ENCODE data around the gene MS4A15. TPM values are rescaled to one million over a fixed set of nuclear protein-coding genes. Genes with fewer than 3 reads are reported as not detected.
"Not testable (repeated sequence)": the region's sequence is repeated elsewhere in the genome, so short reads cannot be mapped to it uniquely, and the experiment has no call there.

The MS4A15 gene
- total and polyA plus RNA-seq, 4 experiments from 2014 or later: not detected

- intact Hi-C loops (cut with micrococcal nuclease): no loop called here
Measured at GRCh38 chr11:60754887-60755286, 1.8 kb upstream of the MS4A15 start.

GRCh38 chr11:60757231-60757800, 649 bp downstream of the MS4A15 start:
- Mint-ChIP-seq H3K4me1 (peaks cover 0 to 2% (median 0%) of the 10 kb centered on the region in 4 donors), H3K9me3 (no peaks in the 10 kb centered on the region), H3K4me3 (no peak overlapping the region), H3K36me3 (no peaks in the 10 kb centered on the region), H3K27ac (no peak overlapping the region), H3K27me3 (peaks cover 28 to 41% of the 10 kb centered on the region in 2 donors)
- ChIA-PET POLR2A (ENCODE audit: partially characterized antibody) (no interaction called here), CTCF (ENCODE audit: partially characterized antibody) (interaction anchor here (0.8 kb wide), 1 partner anchor 8 kb away, joined by 4 read pairs; no protein-coding TSS in a partner anchor)
- H3K36me3 ChIP-seq (ENCODE audit: insufficient read depth, low read length): no peaks in the 10 kb centered on the region
- no peak overlapping the region for H3K27ac ChIP-seq (ENCODE audit: low read depth, low read length)
- no peaks in the 10 kb centered on the region for H3K27me3 ChIP-seq (ENCODE audit: insufficient read depth, low read length)
- no peak overlapping the region for H3K4me3 ChIP-seq (ENCODE audit: low read length in 2 of 2)
- intact Hi-C loops (cut with micrococcal nuclease): no loop called here
- H3K4me1 ChIP-seq (ENCODE audit: insufficient read depth, low read length): no peaks in the 10 kb centered on the region
- no peak for DNase-seq
- H3K9me3 ChIP-seq (ENCODE audit: control insufficient read depth in 1 of 2, low read length in 2 of 2): no peaks in the 10 kb centered on the region

More at GRCh38 chr11:60754887-60755286, 1.8 kb upstream of the MS4A15 start:
- Mint-ChIP-seq H3K4me1 (no peaks in the 10 kb centered on the region), H3K27me3 (peaks cover 27 to 32% of the 10 kb centered on the region in 2 donors), H3K36me3 (no peaks in the 10 kb centered on the region), H3K4me3 (no peak overlapping the region), H3K27ac (no peak overlapping the region), H3K9me3 (no peaks in the 10 kb centered on the region)
- Histone ChIP-seq H3K27me3 (ENCODE audit: insufficient read depth, low read length) (no peaks in the 10 kb centered on the region), H3K4me1 (ENCODE audit: insufficient read depth, low read length) (no peaks in the 10 kb centered on the region), H3K27ac (ENCODE audit: low read depth, low read length) (no peak overlapping the region), H3K9me3 (ENCODE audit: control insufficient read depth in 1 of 2, low read length in 2 of 2) (no peaks in the 10 kb centered on the region), H3K36me3 (ENCODE audit: insufficient read depth, low read length) (no peaks in the 10 kb centered on the region), H3K4me3 (ENCODE audit: low read length in 2 of 2) (no peak overlapping the region)
- ChIA-PET POLR2A (ENCODE audit: partially characterized antibody) (no interaction called here), CTCF (ENCODE audit: partially characterized antibody) (no interaction called here)
- no peak for DNase-seq

GRCh38 chr11:60758671-60759070, 2.0 kb downstream of the MS4A15 start:
- H3K27ac Mint-ChIP-seq; CTCF ChIA-PET (ENCODE audit: partially characterized antibody); H3K9me3 Mint-ChIP-seq; intact Hi-C loops (cut with micrococcal nuclease); H3K27me3 ChIP-seq (ENCODE audit: insufficient read depth, low read length); H3K36me3 ChIP-seq (ENCODE audit: insufficient read depth, low read length); H3K36me3 Mint-ChIP-seq; H3K27ac ChIP-seq (ENCODE audit: low read depth, low read length); DNase-seq; POLR2A ChIA-PET (ENCODE audit: partially characterized antibody); H3K9me3 ChIP-seq (ENCODE audit: control insufficient read depth in 1 of 2, low read length in 2 of 2); H3K4me3 Mint-ChIP-seq; H3K4me1 ChIP-seq (ENCODE audit: insufficient read depth, low read length); H3K4me3 ChIP-seq (ENCODE audit: low read length in 2 of 2); H3K4me1 Mint-ChIP-seq: not testable (repeated sequence)
- peaks cover 25 to 44% of the 10 kb centered on the region in 2 donors for H3K27me3 Mint-ChIP-seq

GRCh38 chr11:60759438-60760225, 3.0 kb downstream of the MS4A15 start:
- H3K9me3 Mint-ChIP-seq; POLR2A ChIA-PET (ENCODE audit: partially characterized antibody); intact Hi-C loops (cut with micrococcal nuclease); CTCF ChIA-PET (ENCODE audit: partially characterized antibody); H3K9me3 ChIP-seq (ENCODE audit: control insufficient read depth in 1 of 2, low read length in 2 of 2); H3K27ac ChIP-seq (ENCODE audit: low read depth, low read length); H3K27ac Mint-ChIP-seq; DNase-seq; H3K36me3 ChIP-seq (ENCODE audit: insufficient read depth, low read length); H3K4me3 ChIP-seq (ENCODE audit: low read length in 2 of 2); H3K4me1 Mint-ChIP-seq; H3K27me3 ChIP-seq (ENCODE audit: insufficient read depth, low read length); H3K36me3 Mint-ChIP-seq; H3K4me1 ChIP-seq (ENCODE audit: insufficient read depth, low read length); H3K4me3 Mint-ChIP-seq: not testable (repeated sequence)
- H3K27me3 Mint-ChIP-seq: peaks cover 35 to 54% of the 10 kb centered on the region in 2 donors

- H3K4me1 ChIP-seq (ENCODE audit: insufficient read depth, low read length): no peaks in the 10 kb centered on the region
- CTCF ChIA-PET (ENCODE audit: partially characterized antibody): interaction anchor here (2.4 kb wide), 1 partner anchor 14 kb away, joined by 24 read pairs; no protein-coding TSS in a partner anchor
- Mint-ChIP-seq H3K27me3 (peaks cover 37 to 59% of the 10 kb centered on the region in 2 donors), H3K9me3 (no peaks in the 10 kb centered on the region), H3K27ac (no peak overlapping the region), H3K4me3 (no peak overlapping the region), H3K36me3 (no peaks in the 10 kb centered on the region), H3K4me1 (peaks cover 0 to 2% (median 0%) of the 10 kb centered on the region in 4 donors)
- intact Hi-C loops (cut with micrococcal nuclease): no loop called here
- H3K36me3 ChIP-seq (ENCODE audit: insufficient read depth, low read length): no peaks in the 10 kb centered on the region
- H3K27ac ChIP-seq (ENCODE audit: low read depth, low read length): no peak overlapping the region
- H3K9me3 ChIP-seq (ENCODE audit: control insufficient read depth in 1 of 2, low read length in 2 of 2): no peaks in the 10 kb centered on the region
- POLR2A ChIA-PET (ENCODE audit: partially characterized antibody): no interaction called here
- DNase-seq: no peak
- no peak overlapping the region for H3K4me3 ChIP-seq (ENCODE audit: low read length in 2 of 2)
- H3K27me3 ChIP-seq (ENCODE audit: insufficient read depth, low read length): no peaks in the 10 kb centered on the region
Measured at GRCh38 chr11:60761436-60762190, 4.9 kb downstream of the MS4A15 start.

GRCh38 chr11:60762851-60763691, 6.4 kb downstream of the MS4A15 start:
- Histone ChIP-seq H3K4me1 (ENCODE audit: insufficient read depth, low read length) (no peaks in the 10 kb centered on the region), H3K27me3 (ENCODE audit: insufficient read depth, low read length) (no peaks in the 10 kb centered on the region), H3K36me3 (ENCODE audit: insufficient read depth, low read length) (no peaks in the 10 kb centered on the region), H3K4me3 (ENCODE audit: low read length in 2 of 2) (no peak overlapping the region), H3K27ac (ENCODE audit: low read depth, low read length) (no peak overlapping the region), H3K9me3 (ENCODE audit: control insufficient read depth in 1 of 2, low read length in 2 of 2) (no peaks in the 10 kb centered on the region)
- H3K4me3 Mint-ChIP-seq: no peak overlapping the region
- H3K27me3 Mint-ChIP-seq: peaks cover 38 to 60% of the 10 kb centered on the region in 2 donors
- H3K9me3 Mint-ChIP-seq: no peaks in the 10 kb centered on the region
- intact Hi-C loops (cut with micrococcal nuclease): no loop called here
- DNase-seq: no peak
- CTCF ChIA-PET (ENCODE audit: partially characterized antibody): interaction anchor here (2.4 kb wide), 1 partner anchor 13 kb away, joined by 24 read pairs; no protein-coding TSS in a partner anchor
- peaks cover 0 to 2% (median 0%) of the 10 kb centered on the region in 4 donors for H3K4me1 Mint-ChIP-seq
- POLR2A ChIA-PET (ENCODE audit: partially characterized antibody): no interaction called here
- no peak overlapping the region for H3K27ac Mint-ChIP-seq
- H3K36me3 Mint-ChIP-seq: no peaks in the 10 kb centered on the region
